Activated T-cell treated with anti-CD3 and anti-CD28 coated beads for 48 hours (primary cell): Measurements from ENCODE around the gene TXNDC17.
"Not testable (repeated sequence)": the region's sequence is repeated elsewhere in the genome, so short reads cannot be mapped to it uniquely, and the experiment has no call there.

Experiments used
- DNase-seq: peaks from one replicate; pipeline ENCODE4 v3.0.0-alpha.2; 2020; ENCODE audit warnings: low read depth

Gene TXNDC17

GRCh38 chr17:6661464-6661848 lies 20.6 kb downstream of the TXNDC17 start:
- DNase-seq, result no peak

GRCh38 chr17:6663200-6663599 lies 22.3 kb downstream of the TXNDC17 start:
- not testable (repeated sequence) for DNase-seq

GRCh38 chr17:6666077-6666521 lies 25.2 kb downstream of the TXNDC17 start:
- peak; percentile 34 for DNase-seq

GRCh38 chr17:6666557-6666956 lies 25.7 kb downstream of the TXNDC17 start:
- no peak for DNase-seq

- no peak for DNase-seq
Measured at GRCh38 chr17:6667516-6667915, 26.7 kb downstream of the TXNDC17 start.

- DNase-seq, result no peak
Measured at GRCh38 chr17:6668219-6668618, 27.4 kb downstream of the TXNDC17 start.

GRCh38 chr17:6668727-6669425 lies 28.0 kb downstream of the TXNDC17 start:
- no peak for DNase-seq

- no peak for DNase-seq
Measured at GRCh38 chr17:6669479-6670212, 28.8 kb downstream of the TXNDC17 start.

- DNase-seq, result no peak
Measured at GRCh38 chr17:6670571-6670970, 29.7 kb downstream of the TXNDC17 start.

GRCh38 chr17:6670999-6671398 lies 30.1 kb downstream of the TXNDC17 start:
- no peak for DNase-seq

GRCh38 chr17:6671431-6671830 lies 30.6 kb downstream of the TXNDC17 start:
- DNase-seq, result no peak

GRCh38 chr17:6674586-6674985 lies 33.7 kb downstream of the TXNDC17 start:
- no peak for DNase-seq

- no peak for DNase-seq
Measured at GRCh38 chr17:6675201-6675825, 34.5 kb downstream of the TXNDC17 start.

- no peak for DNase-seq
Measured at GRCh38 chr17:6676802-6677157, 35.9 kb downstream of the TXNDC17 start.

GRCh38 chr17:6677158-6677831 lies 36.4 kb downstream of the TXNDC17 start:
- no peak for DNase-seq

GRCh38 chr17:6677946-6678345 lies 37.1 kb downstream of the TXNDC17 start:
- DNase-seq, result no peak

- no peak for DNase-seq
Measured at GRCh38 chr17:6679241-6679640, 38.4 kb downstream of the TXNDC17 start.

- no peak for DNase-seq
Measured at GRCh38 chr17:6681176-6681575, 40.3 kb downstream of the TXNDC17 start.

GRCh38 chr17:6681671-6682070 lies 40.8 kb downstream of the TXNDC17 start:
- DNase-seq, result no peak

- no peak for DNase-seq
Measured at GRCh38 chr17:6682339-6682738, 41.5 kb downstream of the TXNDC17 start.

- no peak for DNase-seq
Measured at GRCh38 chr17:6683081-6683684, 42.3 kb downstream of the TXNDC17 start.
